Measurements from ENCODE around the gene RCC1.
"Not testable (repeated sequence)": the region's sequence is repeated elsewhere in the genome, so short reads cannot be mapped to it uniquely, and the experiment has no call there.

RCC1 gene

GRCh38 chr1:28520796-28521195, 15.0 kb downstream of the RCC1 start:
- not testable (repeated sequence) for H3K4me3 ChIP-seq (ENCODE audit: insufficient read depth, low read depth, low read length, poor library complexity, severe bottlenecking); H3K9me3 ChIP-seq (ENCODE audit: control insufficient read depth, low read length); H3K36me3 ChIP-seq (ENCODE audit: control insufficient read depth, insufficient read depth, low read length); H3K27me3 ChIP-seq (replicated peaks; ENCODE audit: control insufficient read depth, insufficient read depth, low read length, poor library complexity, severe bottlenecking); H3K27ac ChIP-seq (ENCODE audit: insufficient read depth, low read length, poor library complexity, severe bottlenecking); H3K4me1 ChIP-seq (ENCODE audit: control insufficient read depth, insufficient read depth, low read length, poor library complexity, severe bottlenecking); DNase-seq

- Histone ChIP-seq H3K4me1 (ENCODE audit: control insufficient read depth, insufficient read depth, low read length, poor library complexity, severe bottlenecking) (peaks cover 9% of the 10 kb centered on the region), H3K27ac (ENCODE audit: insufficient read depth, low read length, poor library complexity, severe bottlenecking) (no peak overlapping the region)
Observed at GRCh38 chr1:28521502-28522164, 15.8 kb downstream of the RCC1 start.

GRCh38 chr1:28522537-28522936, 16.7 kb downstream of the RCC1 start:
- not testable (repeated sequence) for H3K36me3 ChIP-seq (ENCODE audit: control insufficient read depth, insufficient read depth, low read length); DNase-seq; H3K27ac ChIP-seq (ENCODE audit: insufficient read depth, low read length, poor library complexity, severe bottlenecking); H3K4me1 ChIP-seq (ENCODE audit: control insufficient read depth, insufficient read depth, low read length, poor library complexity, severe bottlenecking); H3K27me3 ChIP-seq (replicated peaks; ENCODE audit: control insufficient read depth, insufficient read depth, low read length, poor library complexity, severe bottlenecking); H3K9me3 ChIP-seq (ENCODE audit: control insufficient read depth, low read length); H3K4me3 ChIP-seq (ENCODE audit: insufficient read depth, low read depth, low read length, poor library complexity, severe bottlenecking)

More at GRCh38 chr1:28521502-28522164, 15.8 kb downstream of the RCC1 start:
- no peaks in the 10 kb centered on the region for H3K36me3 ChIP-seq (ENCODE audit: control insufficient read depth, insufficient read depth, low read length)
- H3K9me3 ChIP-seq (ENCODE audit: control insufficient read depth, low read length), result no peaks in the 10 kb centered on the region
- no peak for DNase-seq
- H3K27me3 ChIP-seq (replicated peaks; ENCODE audit: control insufficient read depth, insufficient read depth, low read length, poor library complexity, severe bottlenecking), result no peaks in the 10 kb centered on the region
- H3K4me3 ChIP-seq (ENCODE audit: insufficient read depth, low read depth, low read length, poor library complexity, severe bottlenecking), result no peak overlapping the region

GRCh38 chr1:28525002-28525642, 19.3 kb downstream of the RCC1 start:
- H3K9me3 ChIP-seq (ENCODE audit: control insufficient read depth, low read length); H3K36me3 ChIP-seq (ENCODE audit: control insufficient read depth, insufficient read depth, low read length); H3K27me3 ChIP-seq (replicated peaks; ENCODE audit: control insufficient read depth, insufficient read depth, low read length, poor library complexity, severe bottlenecking); H3K4me3 ChIP-seq (ENCODE audit: insufficient read depth, low read depth, low read length, poor library complexity, severe bottlenecking); H3K27ac ChIP-seq (ENCODE audit: insufficient read depth, low read length, poor library complexity, severe bottlenecking); DNase-seq; H3K4me1 ChIP-seq (ENCODE audit: control insufficient read depth, insufficient read depth, low read length, poor library complexity, severe bottlenecking): not testable (repeated sequence)

GRCh38 chr1:28526886-28527285, 21.0 kb downstream of the RCC1 start:
- Histone ChIP-seq H3K36me3 (ENCODE audit: control insufficient read depth, insufficient read depth, low read length) (no peaks in the 10 kb centered on the region), H3K9me3 (ENCODE audit: control insufficient read depth, low read length) (no peaks in the 10 kb centered on the region), H3K27me3 (replicated peaks; ENCODE audit: control insufficient read depth, insufficient read depth, low read length, poor library complexity, severe bottlenecking) (no peaks in the 10 kb centered on the region), H3K4me1 (ENCODE audit: control insufficient read depth, insufficient read depth, low read length, poor library complexity, severe bottlenecking) (no peaks in the 10 kb centered on the region), H3K27ac (ENCODE audit: insufficient read depth, low read length, poor library complexity, severe bottlenecking) (no peak overlapping the region), H3K4me3 (ENCODE audit: insufficient read depth, low read depth, low read length, poor library complexity, severe bottlenecking) (no peak overlapping the region)
- no peak for DNase-seq

GRCh38 chr1:28530456-28530855, 24.6 kb downstream of the RCC1 start:
- peaks cover 8% of the 10 kb centered on the region for H3K36me3 ChIP-seq (ENCODE audit: control insufficient read depth, insufficient read depth, low read length)
- no peaks in the 10 kb centered on the region for H3K9me3 ChIP-seq (ENCODE audit: control insufficient read depth, low read length)
- no peaks in the 10 kb centered on the region for H3K27me3 ChIP-seq (replicated peaks; ENCODE audit: control insufficient read depth, insufficient read depth, low read length, poor library complexity, severe bottlenecking)
- H3K4me1 ChIP-seq (ENCODE audit: control insufficient read depth, insufficient read depth, low read length, poor library complexity, severe bottlenecking), result no peaks in the 10 kb centered on the region
- no peak for DNase-seq
- H3K4me3 ChIP-seq (ENCODE audit: insufficient read depth, low read depth, low read length, poor library complexity, severe bottlenecking), result no peak overlapping the region
- H3K27ac ChIP-seq (ENCODE audit: insufficient read depth, low read length, poor library complexity, severe bottlenecking), result no peak overlapping the region

GRCh38 chr1:28534671-28535070, 28.8 kb downstream of the RCC1 start:
- H3K9me3 ChIP-seq (ENCODE audit: control insufficient read depth, low read length), result no peaks in the 10 kb centered on the region
- no peaks in the 10 kb centered on the region for H3K4me1 ChIP-seq (ENCODE audit: control insufficient read depth, insufficient read depth, low read length, poor library complexity, severe bottlenecking)
- no peak overlapping the region for H3K4me3 ChIP-seq (ENCODE audit: insufficient read depth, low read depth, low read length, poor library complexity, severe bottlenecking)
- no peak for DNase-seq
- peaks cover 16% of the 10 kb centered on the region for H3K36me3 ChIP-seq (ENCODE audit: control insufficient read depth, insufficient read depth, low read length)
- no peaks in the 10 kb centered on the region for H3K27me3 ChIP-seq (replicated peaks; ENCODE audit: control insufficient read depth, insufficient read depth, low read length, poor library complexity, severe bottlenecking)
- H3K27ac ChIP-seq (ENCODE audit: insufficient read depth, low read length, poor library complexity, severe bottlenecking), result no peak overlapping the region

GRCh38 chr1:28535180-28535579, 29.3 kb downstream of the RCC1 start:
- H3K4me1 ChIP-seq (ENCODE audit: control insufficient read depth, insufficient read depth, low read length, poor library complexity, severe bottlenecking), result no peaks in the 10 kb centered on the region
- H3K36me3 ChIP-seq (ENCODE audit: control insufficient read depth, insufficient read depth, low read length), result peaks cover 16% of the 10 kb centered on the region
- no peak overlapping the region for H3K27ac ChIP-seq (ENCODE audit: insufficient read depth, low read length, poor library complexity, severe bottlenecking)
- no peaks in the 10 kb centered on the region for H3K27me3 ChIP-seq (replicated peaks; ENCODE audit: control insufficient read depth, insufficient read depth, low read length, poor library complexity, severe bottlenecking)
- no peaks in the 10 kb centered on the region for H3K9me3 ChIP-seq (ENCODE audit: control insufficient read depth, low read length)
- no peak overlapping the region for H3K4me3 ChIP-seq (ENCODE audit: insufficient read depth, low read depth, low read length, poor library complexity, severe bottlenecking)
- DNase-seq, result no peak

- Histone ChIP-seq H3K36me3 (ENCODE audit: control insufficient read depth, insufficient read depth, low read length) (peaks cover 16% of the 10 kb centered on the region), H3K27me3 (replicated peaks; ENCODE audit: control insufficient read depth, insufficient read depth, low read length, poor library complexity, severe bottlenecking) (no peaks in the 10 kb centered on the region), H3K4me1 (ENCODE audit: control insufficient read depth, insufficient read depth, low read length, poor library complexity, severe bottlenecking) (no peaks in the 10 kb centered on the region), H3K9me3 (ENCODE audit: control insufficient read depth, low read length) (no peaks in the 10 kb centered on the region), H3K4me3 (ENCODE audit: insufficient read depth, low read depth, low read length, poor library complexity, severe bottlenecking) (no peak overlapping the region), H3K27ac (ENCODE audit: insufficient read depth, low read length, poor library complexity, severe bottlenecking) (no peak overlapping the region)
- no peak for DNase-seq
Observed at GRCh38 chr1:28537457-28538199, 31.8 kb downstream of the RCC1 start.

GRCh38 chr1:28538286-28538685, 32.4 kb downstream of the RCC1 start:
- peaks cover 16% of the 10 kb centered on the region for H3K36me3 ChIP-seq (ENCODE audit: control insufficient read depth, insufficient read depth, low read length)
- no peaks in the 10 kb centered on the region for H3K4me1 ChIP-seq (ENCODE audit: control insufficient read depth, insufficient read depth, low read length, poor library complexity, severe bottlenecking)
- H3K27me3 ChIP-seq (replicated peaks; ENCODE audit: control insufficient read depth, insufficient read depth, low read length, poor library complexity, severe bottlenecking), result no peaks in the 10 kb centered on the region
- no peak for DNase-seq
- H3K27ac ChIP-seq (ENCODE audit: insufficient read depth, low read length, poor library complexity, severe bottlenecking), result no peak overlapping the region
- no peak overlapping the region for H3K4me3 ChIP-seq (ENCODE audit: insufficient read depth, low read depth, low read length, poor library complexity, severe bottlenecking)
- no peaks in the 10 kb centered on the region for H3K9me3 ChIP-seq (ENCODE audit: control insufficient read depth, low read length)
